ENCODE measurements around the gene CLRN2.

The CLRN2 gene

GRCh38 chr4:17477774-17478472, 37.0 kb upstream of the CLRN2 start:
- H3K9me3 Mint-ChIP-seq = no peaks in the 10 kb centered on the region
- no peak overlapping the region for H3K27ac Mint-ChIP-seq
- H3K4me3 Mint-ChIP-seq = no peak overlapping the region
- DNase-seq = no peak
- H3K36me3 Mint-ChIP-seq (ENCODE audit: low read depth) = no peaks in the 10 kb centered on the region
- H3K4me1 Mint-ChIP-seq = no peaks in the 10 kb centered on the region
- TF ChIP-seq CTCF (IDR thresholded peaks at IDR 0.05) = no peak
- no peaks in the 10 kb centered on the region for H3K27me3 Mint-ChIP-seq (ENCODE audit: low read depth, poor library complexity)

GRCh38 chr4:17480210-17480927, 34.6 kb upstream of the CLRN2 start:
- TF ChIP-seq CTCF (IDR thresholded peaks at IDR 0.05) = no peak
- H3K4me3 Mint-ChIP-seq = no peak overlapping the region
- H3K36me3 Mint-ChIP-seq (ENCODE audit: low read depth) = peaks cover 13% of the 10 kb centered on the region
- no peak overlapping the region for H3K27ac Mint-ChIP-seq
- no peaks in the 10 kb centered on the region for H3K4me1 Mint-ChIP-seq
- H3K27me3 Mint-ChIP-seq (ENCODE audit: low read depth, poor library complexity) = no peaks in the 10 kb centered on the region
- DNase-seq = no peak
- no peaks in the 10 kb centered on the region for H3K9me3 Mint-ChIP-seq

GRCh38 chr4:17480955-17481354, 34.0 kb upstream of the CLRN2 start:
- DNase-seq = no peak
- Mint-ChIP-seq H3K4me1 (no peaks in the 10 kb centered on the region), H3K4me3 (no peak overlapping the region), H3K9me3 (no peaks in the 10 kb centered on the region), H3K27ac (no peak overlapping the region), H3K36me3 (ENCODE audit: low read depth) (peaks cover 18% of the 10 kb centered on the region), H3K27me3 (ENCODE audit: low read depth, poor library complexity) (no peaks in the 10 kb centered on the region)
- no peak for TF ChIP-seq CTCF (IDR thresholded peaks at IDR 0.05)

GRCh38 chr4:17482716-17483115, 32.2 kb upstream of the CLRN2 start:
- no peaks in the 10 kb centered on the region for H3K4me1 Mint-ChIP-seq
- no peak overlapping the region for H3K4me3 Mint-ChIP-seq
- no peak overlapping the region for H3K27ac Mint-ChIP-seq
- no peak for TF ChIP-seq CTCF (IDR thresholded peaks at IDR 0.05)
- no peaks in the 10 kb centered on the region for H3K27me3 Mint-ChIP-seq (ENCODE audit: low read depth, poor library complexity)
- DNase-seq = no peak
- peaks cover 27% of the 10 kb centered on the region for H3K36me3 Mint-ChIP-seq (ENCODE audit: low read depth)
- H3K9me3 Mint-ChIP-seq = no peaks in the 10 kb centered on the region

- no peaks in the 10 kb centered on the region for H3K9me3 Mint-ChIP-seq
- no peak for TF ChIP-seq CTCF (IDR thresholded peaks at IDR 0.05)
- H3K4me3 Mint-ChIP-seq = no peak overlapping the region
- H3K4me1 Mint-ChIP-seq = peaks cover under 1% of the 10 kb centered on the region
- peaks cover 70% of the 10 kb centered on the region for H3K36me3 Mint-ChIP-seq (ENCODE audit: low read depth)
- H3K27me3 Mint-ChIP-seq (ENCODE audit: low read depth, poor library complexity) = no peaks in the 10 kb centered on the region
- H3K27ac Mint-ChIP-seq = no peak overlapping the region
- no peak for DNase-seq
Observed at GRCh38 chr4:17489123-17489522, 25.8 kb upstream of the CLRN2 start.

- H3K36me3 Mint-ChIP-seq (ENCODE audit: low read depth) = peaks cover 70% of the 10 kb centered on the region
- no peak overlapping the region for H3K4me3 Mint-ChIP-seq
- H3K9me3 Mint-ChIP-seq = no peaks in the 10 kb centered on the region
- peaks cover 3% of the 10 kb centered on the region for H3K27me3 Mint-ChIP-seq (ENCODE audit: low read depth, poor library complexity)
- TF ChIP-seq CTCF (IDR thresholded peaks at IDR 0.05) = no peak
- no peak overlapping the region for H3K27ac Mint-ChIP-seq
- H3K4me1 Mint-ChIP-seq = peaks cover 6% of the 10 kb centered on the region
- no peak for DNase-seq
Observed at GRCh38 chr4:17489721-17490120, 25.2 kb upstream of the CLRN2 start.
